HG03025 (cell line): ENCODE results near the gene FREM2.

Experiments
- ATAC-seq: cut with Tn5 transposase; IDR thresholded peaks from one replicate; pipeline ENCODE4 v1.9.1; 2021; ENCODE audit warnings: mild to moderate bottlenecking, moderate library complexity; ENCODE audit not compliant: unreplicated experiment, low FRiP score

FREM2 gene

GRCh38 chr13:38879786-38880185 lies 192.9 kb downstream of the FREM2 start:
- no peak for ATAC-seq

GRCh38 chr13:38880397-38880796 lies 193.5 kb downstream of the FREM2 start:
- ATAC-seq: no peak

GRCh38 chr13:38883783-38884182 lies 196.9 kb downstream of the FREM2 start:
- ATAC-seq: no peak

- ATAC-seq: no peak
Observed at GRCh38 chr13:38888309-38888708, 201.4 kb downstream of the FREM2 start.

- no peak for ATAC-seq
Observed at GRCh38 chr13:38895075-38895474, 208.2 kb downstream of the FREM2 start.

GRCh38 chr13:38897521-38897920 lies 210.6 kb downstream of the FREM2 start:
- no peak for ATAC-seq

GRCh38 chr13:38898481-38898880 lies 211.6 kb downstream of the FREM2 start:
- ATAC-seq: no peak

- no peak for ATAC-seq
Observed at GRCh38 chr13:38899571-38899970, 212.7 kb downstream of the FREM2 start.

GRCh38 chr13:38900188-38900587 lies 213.3 kb downstream of the FREM2 start:
- no peak for ATAC-seq

- ATAC-seq: no peak
Observed at GRCh38 chr13:38902551-38902950, 215.7 kb downstream of the FREM2 start.

GRCh38 chr13:38905081-38905480 lies 218.2 kb downstream of the FREM2 start:
- no peak for ATAC-seq

- ATAC-seq: no peak
Observed at GRCh38 chr13:38905861-38906260, 219.0 kb downstream of the FREM2 start.

- no peak for ATAC-seq
Observed at GRCh38 chr13:38908574-38908973, 221.7 kb downstream of the FREM2 start.

- no peak for ATAC-seq
Observed at GRCh38 chr13:38914070-38914469, 227.2 kb downstream of the FREM2 start.

- ATAC-seq: no peak
Observed at GRCh38 chr13:38921081-38921480, 234.2 kb downstream of the FREM2 start.

- no peak for ATAC-seq
Observed at GRCh38 chr13:38922170-38922569, 235.3 kb downstream of the FREM2 start.

- no peak for ATAC-seq
Observed at GRCh38 chr13:38933786-38934185, 246.9 kb downstream of the FREM2 start.
